Hematopoietic multipotent progenitor cell treated with erythropoietin and hydrocortisone succinate and interleukin-3 and kit ligand, for 8 days (in vitro differentiated cells): Measurements from ENCODE around the gene MAPK8IP2.
"Not testable (repeated sequence)": the region's sequence is repeated elsewhere in the genome, so short reads cannot be mapped to it uniquely, and the experiment has no call there.

Experiments used
- DNase-seq: peaks from one replicate; pipeline ENCODE4 v3.0.0-alpha.2; 2015

Gene MAPK8IP2

DNA sequence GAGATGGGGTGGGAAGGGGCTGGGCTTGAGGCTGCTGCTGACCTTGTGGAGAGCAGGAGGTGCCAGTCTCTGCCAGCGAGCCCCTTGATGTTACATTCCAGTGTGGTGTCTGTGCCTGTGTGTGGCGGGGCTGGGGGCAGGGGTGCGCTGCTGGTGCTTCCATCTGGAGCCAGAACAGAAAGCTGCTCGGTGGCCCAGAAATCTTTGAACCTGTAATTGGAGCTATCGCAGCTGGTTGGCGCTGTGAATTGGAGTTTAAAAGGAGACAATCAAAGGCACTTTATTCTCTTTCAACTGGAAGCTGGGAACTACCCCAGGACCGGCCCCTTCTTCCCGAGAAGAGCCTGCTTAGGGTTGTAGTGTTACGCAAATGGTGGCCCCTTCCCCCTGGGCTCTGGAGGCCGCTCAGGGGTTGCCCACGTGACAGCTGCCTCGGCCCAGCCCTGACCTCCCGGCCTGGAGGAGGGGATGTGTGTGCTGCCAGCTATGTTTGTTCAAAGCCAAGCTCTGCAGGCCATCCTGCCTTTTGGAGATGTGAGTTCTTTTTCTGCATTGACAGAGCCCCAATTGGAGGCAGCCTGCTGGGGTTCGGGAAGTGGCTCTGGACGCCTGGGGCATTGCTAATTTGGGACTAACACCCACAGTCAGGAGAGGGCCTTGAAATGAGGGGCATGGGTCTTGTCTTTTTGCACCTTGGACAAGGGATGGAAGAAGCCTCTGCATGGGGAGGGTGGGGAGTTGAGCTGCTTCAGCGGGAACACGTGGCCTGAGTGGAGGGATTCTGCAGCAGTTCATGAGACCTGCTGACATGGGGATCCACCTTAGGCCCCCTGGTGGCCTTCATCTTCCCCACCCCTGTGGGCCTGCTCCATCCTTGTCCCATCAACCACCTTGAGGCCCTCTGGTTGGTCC lies 41.4 kb downstream of the MAPK8IP2 start:
- DNase-seq, result no peak

DNA sequence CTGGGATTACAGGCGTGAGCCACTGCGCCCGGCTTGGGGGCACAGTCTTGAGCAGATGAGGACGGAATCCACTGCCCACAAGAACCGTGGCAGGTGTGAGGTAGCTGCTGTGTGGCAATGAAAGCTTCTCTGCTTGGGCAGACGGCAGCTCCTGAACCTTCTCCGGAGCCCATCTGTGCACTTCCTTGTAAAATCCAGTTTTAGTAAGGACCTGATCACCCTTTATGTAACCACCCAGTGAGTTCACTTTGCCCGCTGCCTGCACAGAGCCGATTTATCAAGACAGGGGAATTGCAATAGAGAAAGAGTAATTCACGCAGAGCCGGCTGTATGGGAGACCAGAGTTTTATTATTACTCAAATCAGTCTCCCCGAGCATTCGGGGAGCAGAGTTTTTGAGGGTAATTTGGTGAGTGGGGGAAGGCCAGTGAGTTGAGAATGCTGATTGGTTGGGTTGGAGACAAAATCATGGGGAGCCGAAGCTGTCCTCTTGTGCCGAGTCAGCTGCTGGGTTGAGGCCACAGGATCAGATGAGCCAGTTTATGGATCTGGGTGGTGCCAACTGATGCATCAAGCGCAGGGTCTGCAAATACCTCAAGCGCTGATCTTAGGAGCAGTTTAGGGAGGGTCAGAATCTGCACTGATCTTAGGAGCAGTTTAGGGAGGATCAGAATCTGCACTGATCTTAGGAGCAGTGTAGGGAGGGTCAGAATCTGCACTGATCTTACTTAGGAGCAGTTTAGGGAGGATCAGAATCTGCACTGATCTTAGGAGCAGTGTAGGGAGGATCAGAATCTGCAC lies 42.6 kb downstream of the MAPK8IP2 start:
- DNase-seq, result not testable (repeated sequence)

DNA sequence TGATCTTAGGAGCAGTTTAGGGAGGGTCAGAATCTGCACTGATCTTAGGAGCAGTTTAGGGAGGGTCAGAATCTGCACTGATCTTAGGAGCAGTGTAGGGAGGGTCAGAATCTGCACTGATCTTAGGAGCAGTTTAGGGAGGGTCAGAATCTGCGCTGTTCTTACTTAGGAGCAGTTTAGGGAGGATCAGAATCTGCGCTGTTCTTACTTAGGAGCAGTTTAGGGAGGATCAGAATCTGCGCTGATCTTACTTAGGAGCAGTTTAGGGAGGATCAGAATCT lies 43.2 kb downstream of the MAPK8IP2 start:
- not testable (repeated sequence) for DNase-seq

DNA sequence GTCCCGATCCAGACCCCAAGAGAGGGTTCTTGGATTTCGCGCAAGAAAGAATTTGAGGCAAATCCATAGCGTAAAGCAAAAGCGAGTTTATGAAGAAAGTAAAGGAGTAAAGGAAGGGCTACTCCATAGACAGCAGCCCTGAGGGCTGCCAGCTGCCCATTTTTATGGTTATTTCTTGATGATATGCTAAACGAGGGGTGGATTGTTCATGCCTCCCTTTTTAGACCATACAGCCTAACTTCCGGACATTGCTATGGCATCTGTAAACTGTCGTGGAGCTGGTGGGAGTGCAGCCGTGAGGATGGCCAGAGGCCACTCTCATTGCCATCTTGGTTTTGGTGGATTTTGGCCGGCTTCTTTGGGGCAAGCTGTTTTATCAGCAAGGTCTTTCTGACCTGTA lies 52.7 kb downstream of the MAPK8IP2 start:
- no peak for DNase-seq

DNA sequence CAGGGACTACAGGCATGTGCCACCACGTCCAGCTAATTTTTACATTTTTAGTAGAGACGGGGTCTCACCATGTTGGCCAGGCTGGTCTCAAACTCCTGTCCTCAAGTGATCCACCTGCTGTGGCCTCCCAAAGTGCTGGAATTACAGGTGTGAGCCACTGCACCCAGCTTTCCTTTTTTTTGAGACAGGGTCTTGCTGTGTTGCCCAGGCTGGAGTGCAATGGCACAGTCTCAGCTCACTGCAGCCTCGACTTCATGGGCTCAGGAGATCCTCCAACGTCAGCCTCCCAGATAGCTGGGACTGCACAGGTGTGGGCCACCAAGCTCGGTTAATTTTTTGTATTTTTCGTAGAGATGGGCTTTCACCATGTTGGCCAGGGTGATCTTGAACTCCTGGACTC lies 54.1 kb downstream of the MAPK8IP2 start:
- not testable (repeated sequence) for DNase-seq

DNA sequence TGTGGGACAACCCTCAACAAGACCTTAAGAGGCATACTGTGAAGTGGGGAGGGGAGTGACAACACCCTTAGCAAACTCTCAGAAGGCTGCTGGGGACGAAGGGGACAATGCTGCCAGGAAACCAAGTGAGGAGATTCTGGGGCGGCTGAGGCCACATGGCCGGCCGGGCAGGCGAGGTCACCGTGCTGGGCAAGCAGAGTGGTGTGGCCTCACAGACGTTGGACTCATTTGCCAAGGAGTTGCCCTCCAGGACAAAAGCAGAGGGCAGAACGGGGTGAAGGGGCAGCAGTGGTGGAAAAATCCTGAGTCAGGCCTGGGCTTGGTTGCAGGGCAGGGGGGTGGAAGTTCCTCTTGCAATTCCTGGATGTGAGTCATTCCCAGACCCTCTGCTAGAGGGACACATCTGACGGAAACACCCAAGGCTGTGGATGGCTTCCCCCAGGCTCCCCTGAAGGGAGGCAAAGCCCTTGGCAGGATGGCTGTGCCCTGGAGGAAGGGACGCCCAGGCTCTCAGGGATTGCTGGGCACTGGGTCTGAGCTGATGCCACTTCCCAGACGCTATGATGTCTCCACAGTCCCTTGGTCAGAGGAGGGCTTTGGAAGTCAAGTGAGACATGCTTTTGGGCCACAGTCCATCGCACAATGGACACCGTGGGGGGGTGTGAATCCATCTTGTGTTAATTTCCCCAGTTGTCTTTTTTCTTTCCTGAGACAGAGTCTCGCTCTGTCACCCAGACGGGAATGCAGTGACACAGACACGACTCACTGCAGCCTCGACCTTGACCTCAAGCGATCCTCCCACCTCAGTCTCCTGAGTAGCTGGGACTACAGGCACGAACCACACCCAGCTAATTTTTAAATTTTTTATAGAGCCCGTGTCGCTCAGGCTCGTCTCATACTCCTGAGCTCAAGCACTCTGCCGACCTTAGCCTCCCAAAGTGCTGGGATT lies 55.8 kb downstream of the MAPK8IP2 start:
- DNase-seq, result no peak

DNA sequence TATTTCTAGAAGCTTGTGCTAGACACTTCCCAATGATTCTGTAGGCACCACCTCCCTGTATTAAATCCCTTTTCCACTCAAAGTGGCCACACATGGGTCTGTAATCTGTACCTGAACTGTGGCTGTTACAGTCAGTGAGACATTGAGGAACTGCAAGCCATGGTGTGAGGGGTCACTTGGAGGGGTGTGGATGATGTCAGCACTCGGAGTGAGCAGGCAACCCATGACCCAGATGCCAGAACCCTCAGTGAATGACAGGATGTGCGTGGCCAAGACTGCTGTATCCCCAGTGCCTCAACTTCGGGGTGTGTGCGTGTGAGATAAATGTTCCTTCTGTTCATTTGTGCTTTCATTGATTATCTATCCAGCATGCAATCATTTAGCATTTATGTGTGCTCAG lies 57.3 kb downstream of the MAPK8IP2 start:
- no peak for DNase-seq

DNA sequence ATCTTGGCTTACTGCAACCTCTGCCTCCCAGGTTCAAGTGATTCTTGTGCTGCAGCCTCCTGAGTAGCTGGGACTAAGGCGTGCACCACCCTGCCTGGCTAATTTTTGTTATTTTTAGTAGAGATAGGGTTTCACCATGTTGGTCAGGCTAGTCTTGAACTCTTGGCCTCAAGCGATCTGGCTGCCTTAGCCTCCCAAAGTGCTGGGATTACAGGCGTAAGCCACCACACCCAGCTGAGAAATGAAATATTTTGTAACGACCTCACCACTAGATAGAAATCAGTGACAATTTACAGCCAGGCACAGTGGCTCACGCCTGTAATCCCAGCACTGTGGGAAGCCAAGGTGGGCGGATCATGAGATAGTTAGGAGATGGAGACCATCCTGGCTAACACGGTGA lies 59.1 kb downstream of the MAPK8IP2 start:
- DNase-seq, result not testable (repeated sequence)

DNA sequence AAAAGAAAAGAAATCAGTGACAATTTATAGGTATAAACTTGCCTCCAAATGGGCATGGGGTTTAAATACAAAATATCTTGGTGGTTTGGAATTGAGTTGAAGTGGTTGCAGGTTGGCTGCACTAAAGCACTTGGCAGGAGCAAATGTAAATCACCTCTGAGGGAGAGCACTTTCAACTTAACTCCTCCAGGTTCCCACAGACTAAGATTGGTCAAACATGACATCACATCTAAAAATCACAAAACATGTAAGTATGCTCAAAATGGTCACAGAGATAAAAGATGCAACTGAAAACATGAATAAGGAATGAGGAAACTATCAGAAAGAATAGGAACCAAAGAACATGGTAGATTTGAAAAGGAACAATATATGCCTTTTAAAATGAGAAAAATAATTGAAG lies 59.7 kb downstream of the MAPK8IP2 start:
- no peak for DNase-seq
